ENCODE measurements around the gene AFAP1.

The AFAP1 gene

DNA sequence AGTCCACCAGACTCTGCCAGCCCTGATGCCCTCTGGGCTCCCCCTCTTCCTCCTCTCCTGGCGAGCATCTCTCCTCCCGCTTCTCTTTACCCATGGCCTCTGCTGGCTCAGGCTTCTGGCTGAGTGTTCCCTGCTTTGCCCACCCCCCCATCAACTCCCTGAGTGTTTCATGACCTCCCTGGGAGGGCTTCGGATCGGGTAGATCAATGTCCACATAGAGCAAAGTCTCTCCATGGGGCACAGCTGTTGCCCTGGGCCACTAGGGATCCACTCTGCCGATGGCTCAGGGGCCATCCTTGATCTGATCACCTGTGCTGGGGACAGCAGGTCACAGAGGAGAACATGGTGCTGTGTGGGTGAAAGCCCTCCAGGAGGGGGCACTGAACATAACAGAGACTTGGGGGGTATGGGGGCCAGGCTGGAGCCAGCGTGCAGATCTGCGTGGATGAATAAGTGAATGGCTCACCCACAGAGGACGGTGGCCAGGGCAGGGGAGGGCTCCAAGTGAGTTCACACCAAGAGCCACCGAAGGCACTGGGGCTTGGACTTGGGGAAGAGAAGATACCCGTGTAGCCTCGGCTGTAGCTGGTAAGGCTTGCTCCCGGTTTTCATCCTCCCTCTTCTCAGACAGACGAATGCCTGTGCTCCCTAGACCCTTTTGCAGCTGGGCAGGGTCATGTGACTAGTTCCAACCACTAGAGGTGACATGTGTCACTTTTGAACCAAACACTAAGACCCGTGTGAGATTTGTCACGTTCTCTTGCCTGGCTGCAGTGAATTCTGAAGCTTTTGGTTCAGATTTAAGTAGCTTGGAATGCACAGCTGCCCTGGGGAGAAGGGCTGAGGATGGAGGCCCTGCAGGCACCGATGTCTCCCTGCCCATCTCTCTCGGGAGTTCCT, 23.2 kb upstream of the AFAP1 start:
- no peak for DNase-seq (ENCODE audit: low spot score)
- TF ChIP-seq CTCF (IDR thresholded peaks at IDR 0.05; ENCODE audit: extremely low read depth, missing control alignments) = no peak

GRCh38 chr4:7960790-7961655, 21.4 kb upstream of the AFAP1 start:
- peak; percentile 56 for DNase-seq (ENCODE audit: low spot score)
- no peak for TF ChIP-seq CTCF (IDR thresholded peaks at IDR 0.05; ENCODE audit: extremely low read depth, missing control alignments)

GRCh38 chr4:7960017-7960789, 20.5 kb upstream of the AFAP1 start:
- no peak for DNase-seq (ENCODE audit: low spot score)
- TF ChIP-seq CTCF (IDR thresholded peaks at IDR 0.05; ENCODE audit: extremely low read depth, missing control alignments) = no peak

DNA sequence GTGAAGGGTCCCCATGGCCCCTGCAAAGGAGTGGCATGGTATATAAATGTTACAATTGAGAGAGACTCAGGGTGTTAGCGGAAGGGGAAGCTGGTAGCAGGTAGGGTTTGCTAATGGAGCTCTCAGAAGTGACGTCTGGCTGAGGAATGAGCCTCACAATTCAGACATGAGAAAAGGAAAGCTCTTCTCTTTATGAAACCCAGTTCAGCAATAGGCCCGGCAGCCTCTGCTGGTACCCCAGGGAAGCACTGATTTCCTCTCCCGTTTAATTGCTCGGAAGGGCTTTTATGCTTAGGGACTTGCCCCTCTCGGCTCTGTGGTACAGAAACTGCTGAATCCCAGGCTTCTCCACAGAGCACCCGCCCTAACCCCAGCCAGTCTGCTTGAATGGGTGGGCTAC, 19.4 kb upstream of the AFAP1 start:
- DNase-seq (ENCODE audit: low spot score) = no peak
- no peak for TF ChIP-seq CTCF (IDR thresholded peaks at IDR 0.05; ENCODE audit: extremely low read depth, missing control alignments)

- DNase-seq (ENCODE audit: low spot score) = no peak
- TF ChIP-seq CTCF (IDR thresholded peaks at IDR 0.05; ENCODE audit: extremely low read depth, missing control alignments) = no peak
Observed at GRCh38 chr4:7956934-7957656, 17.4 kb upstream of the AFAP1 start.

DNA sequence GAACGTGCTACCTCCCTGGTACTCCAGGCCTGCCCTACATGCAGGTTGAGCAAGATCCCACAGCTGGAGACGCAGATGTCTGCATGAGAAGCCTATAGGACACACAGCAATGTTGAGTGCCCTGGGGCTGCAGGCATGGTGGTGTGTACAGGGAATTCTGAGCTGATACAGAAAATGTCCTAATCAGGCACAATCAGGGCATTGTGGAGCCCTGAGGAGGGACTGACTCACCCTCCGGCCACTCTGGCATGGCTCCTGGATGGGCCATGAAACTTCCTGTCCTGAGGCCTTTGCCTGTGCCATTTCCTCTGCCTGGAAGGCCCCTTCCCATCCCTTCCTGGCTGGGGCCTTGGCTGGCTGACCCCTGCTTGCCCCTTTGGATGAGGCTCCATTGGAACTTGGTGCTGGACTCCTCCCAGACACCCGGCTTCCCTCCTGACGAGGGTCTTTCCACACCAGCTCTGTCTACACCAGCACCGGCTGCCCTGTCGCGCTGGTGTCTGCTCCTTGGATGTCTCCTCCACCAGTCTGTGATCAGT, 16.7 kb upstream of the AFAP1 start:
- no peak for DNase-seq (ENCODE audit: low spot score)
- TF ChIP-seq CTCF (IDR thresholded peaks at IDR 0.05; ENCODE audit: extremely low read depth, missing control alignments) = no peak
